ENCODE results near the gene SAMSN1.
A peak's percentile ranks its signal among the peaks of the same experiment; 100 is the strongest.
"Not testable (repeated sequence)": the region's sequence is repeated elsewhere in the genome, so short reads cannot be mapped to it uniquely, and the experiment has no call there.

SAMSN1 gene

GRCh38 chr21:14560555-14560954 is 14.4 kb upstream of the SAMSN1 start:
- H3K9me3 ChIP-seq (ENCODE audit: control insufficient read depth in 1 of 2, low read length in 2 of 2) = peaks cover 0 to 4% of the 10 kb centered on the region in 2 donors
- H3K4me1 ChIP-seq (ENCODE audit: control insufficient read depth in 1 of 2, insufficient read depth in 2 of 2, low read length in 2 of 2) = no peaks in the 10 kb centered on the region
- H3K27ac ChIP-seq (ENCODE audit: low read length) = no peak overlapping the region
- H3K36me3 ChIP-seq (ENCODE audit: control insufficient read depth in 1 of 2, insufficient read depth in 2 of 2, low read length in 2 of 2) = no peaks in the 10 kb centered on the region
- H3K4me3 ChIP-seq (ENCODE audit: low read depth in 1 of 2, low read length in 2 of 2) = no peak overlapping the region
- no peaks in the 10 kb centered on the region for H3K27me3 ChIP-seq (ENCODE audit: low read depth, low read length)

- Histone ChIP-seq H3K27me3 (ENCODE audit: low read depth, low read length) (no peaks in the 10 kb centered on the region), H3K27ac (ENCODE audit: low read length) (no peak overlapping the region), H3K36me3 (ENCODE audit: control insufficient read depth in 1 of 2, insufficient read depth in 2 of 2, low read length in 2 of 2) (no peaks in the 10 kb centered on the region), H3K4me1 (ENCODE audit: control insufficient read depth in 1 of 2, insufficient read depth in 2 of 2, low read length in 2 of 2) (no peaks in the 10 kb centered on the region), H3K9me3 (ENCODE audit: control insufficient read depth in 1 of 2, low read length in 2 of 2) (peaks cover 0 to 4% of the 10 kb centered on the region in 2 donors), H3K4me3 (ENCODE audit: low read depth in 1 of 2, low read length in 2 of 2) (no peak overlapping the region)
Measured at GRCh38 chr21:14560139-14560538, 14.0 kb upstream of the SAMSN1 start.

- Histone ChIP-seq H3K4me1 (ENCODE audit: control insufficient read depth in 1 of 2, insufficient read depth in 2 of 2, low read length in 2 of 2) (no peaks in the 10 kb centered on the region), H3K27me3 (ENCODE audit: low read depth, low read length) (no peaks in the 10 kb centered on the region), H3K36me3 (ENCODE audit: control insufficient read depth in 1 of 2, insufficient read depth in 2 of 2, low read length in 2 of 2) (no peaks in the 10 kb centered on the region), H3K9me3 (ENCODE audit: control insufficient read depth in 1 of 2, low read length in 2 of 2) (peaks cover 0 to 4% of the 10 kb centered on the region in 2 donors), H3K4me3 (ENCODE audit: low read depth in 1 of 2, low read length in 2 of 2) (no peak overlapping the region), H3K27ac (ENCODE audit: low read length) (no peak overlapping the region)
Measured at GRCh38 chr21:14559102-14559501, 13.0 kb upstream of the SAMSN1 start.

GRCh38 chr21:14557413-14557812 is 11.3 kb upstream of the SAMSN1 start:
- no peak overlapping the region for H3K27ac ChIP-seq (ENCODE audit: low read length)
- no peaks in the 10 kb centered on the region for H3K36me3 ChIP-seq (ENCODE audit: control insufficient read depth in 1 of 2, insufficient read depth in 2 of 2, low read length in 2 of 2)
- no peak overlapping the region for H3K4me3 ChIP-seq (ENCODE audit: low read depth in 1 of 2, low read length in 2 of 2)
- peaks cover 0 to 4% of the 10 kb centered on the region in 2 donors for H3K9me3 ChIP-seq (ENCODE audit: control insufficient read depth in 1 of 2, low read length in 2 of 2)
- H3K4me1 ChIP-seq (ENCODE audit: control insufficient read depth in 1 of 2, insufficient read depth in 2 of 2, low read length in 2 of 2) = no peaks in the 10 kb centered on the region
- no peaks in the 10 kb centered on the region for H3K27me3 ChIP-seq (ENCODE audit: low read depth, low read length)

GRCh38 chr21:14554948-14555347 is 8.8 kb upstream of the SAMSN1 start:
- H3K9me3 ChIP-seq (ENCODE audit: control insufficient read depth in 1 of 2, low read length in 2 of 2) = no peaks in the 10 kb centered on the region
- no peaks in the 10 kb centered on the region for H3K4me1 ChIP-seq (ENCODE audit: control insufficient read depth in 1 of 2, insufficient read depth in 2 of 2, low read length in 2 of 2)
- no peak overlapping the region for H3K4me3 ChIP-seq (ENCODE audit: low read depth in 1 of 2, low read length in 2 of 2)
- no peak overlapping the region for H3K27ac ChIP-seq (ENCODE audit: low read length)
- no peaks in the 10 kb centered on the region for H3K27me3 ChIP-seq (ENCODE audit: low read depth, low read length)
- no peaks in the 10 kb centered on the region for H3K36me3 ChIP-seq (ENCODE audit: control insufficient read depth in 1 of 2, insufficient read depth in 2 of 2, low read length in 2 of 2)

- H3K9me3 ChIP-seq (ENCODE audit: control insufficient read depth in 1 of 2, low read length in 2 of 2) = no peaks in the 10 kb centered on the region
- no peaks in the 10 kb centered on the region for H3K36me3 ChIP-seq (ENCODE audit: control insufficient read depth in 1 of 2, insufficient read depth in 2 of 2, low read length in 2 of 2)
- H3K27ac ChIP-seq (ENCODE audit: low read length) = no peak overlapping the region
- H3K4me3 ChIP-seq (ENCODE audit: low read depth in 1 of 2, low read length in 2 of 2) = no peak overlapping the region
- no peaks in the 10 kb centered on the region for H3K27me3 ChIP-seq (ENCODE audit: low read depth, low read length)
- H3K4me1 ChIP-seq (ENCODE audit: control insufficient read depth in 1 of 2, insufficient read depth in 2 of 2, low read length in 2 of 2) = no peaks in the 10 kb centered on the region
Measured at GRCh38 chr21:14553422-14553821, 7.3 kb upstream of the SAMSN1 start.

GRCh38 chr21:14551741-14552140 is 5.6 kb upstream of the SAMSN1 start:
- no peaks in the 10 kb centered on the region for H3K4me1 ChIP-seq (ENCODE audit: control insufficient read depth in 1 of 2, insufficient read depth in 2 of 2, low read length in 2 of 2)
- H3K4me3 ChIP-seq (ENCODE audit: low read depth in 1 of 2, low read length in 2 of 2) = no peak overlapping the region
- H3K36me3 ChIP-seq (ENCODE audit: control insufficient read depth in 1 of 2, insufficient read depth in 2 of 2, low read length in 2 of 2) = no peaks in the 10 kb centered on the region
- H3K27ac ChIP-seq (ENCODE audit: low read length) = no peak overlapping the region
- H3K9me3 ChIP-seq (ENCODE audit: control insufficient read depth in 1 of 2, low read length in 2 of 2) = no peaks in the 10 kb centered on the region
- H3K27me3 ChIP-seq (ENCODE audit: low read depth, low read length) = no peaks in the 10 kb centered on the region

GRCh38 chr21:14550135-14550534 is 4.0 kb upstream of the SAMSN1 start:
- Histone ChIP-seq H3K27ac (ENCODE audit: low read length) (peak overlapping the region; percentile 2), H3K9me3 (ENCODE audit: control insufficient read depth in 1 of 2, low read length in 2 of 2) (no peaks in the 10 kb centered on the region), H3K4me1 (ENCODE audit: control insufficient read depth in 1 of 2, insufficient read depth in 2 of 2, low read length in 2 of 2) (no peaks in the 10 kb centered on the region), H3K4me3 (ENCODE audit: low read depth in 1 of 2, low read length in 2 of 2) (no peak overlapping the region), H3K36me3 (ENCODE audit: control insufficient read depth in 1 of 2, insufficient read depth in 2 of 2, low read length in 2 of 2) (no peaks in the 10 kb centered on the region), H3K27me3 (ENCODE audit: low read depth, low read length) (no peaks in the 10 kb centered on the region)

- Histone ChIP-seq H3K9me3 (ENCODE audit: control insufficient read depth in 1 of 2, low read length in 2 of 2) (no peaks in the 10 kb centered on the region), H3K27me3 (ENCODE audit: low read depth, low read length) (no peaks in the 10 kb centered on the region), H3K4me1 (ENCODE audit: control insufficient read depth in 1 of 2, insufficient read depth in 2 of 2, low read length in 2 of 2) (no peaks in the 10 kb centered on the region), H3K4me3 (ENCODE audit: low read depth in 1 of 2, low read length in 2 of 2) (no peak overlapping the region), H3K27ac (ENCODE audit: low read length) (no peak overlapping the region), H3K36me3 (ENCODE audit: control insufficient read depth in 1 of 2, insufficient read depth in 2 of 2, low read length in 2 of 2) (no peaks in the 10 kb centered on the region)
Measured at GRCh38 chr21:14548779-14549178, 2.7 kb upstream of the SAMSN1 start.

GRCh38 chr21:14547834-14548513 is 1.9 kb upstream of the SAMSN1 start:
- Histone ChIP-seq H3K4me1 (ENCODE audit: control insufficient read depth in 1 of 2, insufficient read depth in 2 of 2, low read length in 2 of 2) (no peaks in the 10 kb centered on the region), H3K36me3 (ENCODE audit: control insufficient read depth in 1 of 2, insufficient read depth in 2 of 2, low read length in 2 of 2) (no peaks in the 10 kb centered on the region), H3K4me3 (ENCODE audit: low read depth in 1 of 2, low read length in 2 of 2) (no peak overlapping the region), H3K27ac (ENCODE audit: low read length) (peak overlapping the region; percentile 24), H3K27me3 (ENCODE audit: low read depth, low read length) (no peaks in the 10 kb centered on the region), H3K9me3 (ENCODE audit: control insufficient read depth in 1 of 2, low read length in 2 of 2) (no peaks in the 10 kb centered on the region)

GRCh38 chr21:14546719-14547118 is 604 bp upstream of the SAMSN1 start:
- not testable (repeated sequence) for H3K27ac ChIP-seq (ENCODE audit: low read length); H3K4me3 ChIP-seq (ENCODE audit: low read depth in 1 of 2, low read length in 2 of 2); H3K36me3 ChIP-seq (ENCODE audit: control insufficient read depth in 1 of 2, insufficient read depth in 2 of 2, low read length in 2 of 2); H3K9me3 ChIP-seq (ENCODE audit: control insufficient read depth in 1 of 2, low read length in 2 of 2); H3K27me3 ChIP-seq (ENCODE audit: low read depth, low read length); H3K4me1 ChIP-seq (ENCODE audit: control insufficient read depth in 1 of 2, insufficient read depth in 2 of 2, low read length in 2 of 2)

- Histone ChIP-seq H3K27me3 (ENCODE audit: low read depth, low read length) (no peaks in the 10 kb centered on the region), H3K36me3 (ENCODE audit: control insufficient read depth in 1 of 2, insufficient read depth in 2 of 2, low read length in 2 of 2) (no peaks in the 10 kb centered on the region), H3K9me3 (ENCODE audit: control insufficient read depth in 1 of 2, low read length in 2 of 2) (no peaks in the 10 kb centered on the region), H3K27ac (ENCODE audit: low read length) (peak overlapping the region; percentile 72), H3K4me3 (ENCODE audit: low read depth in 1 of 2, low read length in 2 of 2) (peak overlapping the region; percentile 35 to 37), H3K4me1 (ENCODE audit: control insufficient read depth in 1 of 2, insufficient read depth in 2 of 2, low read length in 2 of 2) (no peaks in the 10 kb centered on the region)
Measured at GRCh38 chr21:14543983-14544382, 2.1 kb downstream of the SAMSN1 start.
